GM19468 (cell line): Measurements from ENCODE around the gene SEMA4C.

ENCODE experiments used
- ATAC-seq: cut with Tn5 transposase; IDR thresholded peaks from one replicate; pipeline ENCODE4 v1.9.1; 2021; ENCODE audit warnings: mild to moderate bottlenecking, moderate library complexity, moderate number of reproducible peaks; ENCODE audit not compliant: unreplicated experiment; ENCODE audit errors: extremely low read depth

The SEMA4C gene

GRCh38 chr2:96852667-96853066, 17.2 kb downstream of the SEMA4C start:
- no peak for ATAC-seq

DNA sequence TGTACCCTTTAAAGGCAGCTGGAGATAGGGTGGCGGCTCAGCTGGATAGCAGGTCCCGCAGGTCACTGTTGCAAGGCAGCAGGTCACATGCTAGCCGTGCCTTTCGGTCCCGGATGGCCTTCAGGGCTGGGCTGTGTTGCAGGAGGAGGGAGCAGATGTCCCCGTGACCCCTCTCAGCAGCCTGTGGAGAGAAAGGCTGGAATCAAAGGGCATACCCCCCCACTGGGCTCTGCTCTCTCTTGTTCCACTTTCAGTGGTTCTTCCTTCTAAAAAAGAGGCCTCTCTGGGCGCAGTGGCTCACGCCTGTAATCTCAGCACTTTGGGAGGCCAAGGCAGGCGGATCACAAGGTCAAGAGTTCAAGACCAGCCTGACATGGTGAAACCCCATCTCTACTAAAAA, 21.6 kb downstream of the SEMA4C start:
- no peak for ATAC-seq

DNA sequence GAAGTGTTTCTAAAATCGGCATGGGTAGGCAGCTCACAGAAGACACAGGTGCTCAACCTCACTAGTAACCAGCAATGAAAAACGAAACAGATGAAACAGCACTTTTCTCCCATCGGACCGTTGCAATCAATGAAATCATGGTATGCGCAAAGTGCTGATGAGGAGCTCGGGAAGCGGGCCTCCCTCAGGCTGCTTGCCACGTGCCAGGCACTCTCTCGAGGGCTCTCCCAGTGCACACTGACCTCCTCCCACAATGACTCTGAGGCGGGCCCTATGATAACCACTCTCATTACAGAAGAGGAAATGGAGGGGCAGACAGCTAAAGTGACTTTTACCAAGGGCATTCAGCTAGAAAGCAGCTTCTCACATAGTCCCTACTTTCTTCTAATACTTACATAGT, 22.3 kb downstream of the SEMA4C start:
- ATAC-seq, result no peak

GRCh38 chr2:96846825-96847224, 23.1 kb downstream of the SEMA4C start:
- ATAC-seq, result no peak

- no peak for ATAC-seq
These were observed 25.5 kb downstream of the SEMA4C start for GRCh38 chr2:96844405-96844808.

GRCh38 chr2:96843538-96844268, 26.2 kb downstream of the SEMA4C start, which contains the start of gene ANKRD23:
Gene ANKRD23 (minus strand): TSS chr2:96844021. CDS start chr2:96843992, 29 bp downstream.
- ATAC-seq, result no peak

DNA sequence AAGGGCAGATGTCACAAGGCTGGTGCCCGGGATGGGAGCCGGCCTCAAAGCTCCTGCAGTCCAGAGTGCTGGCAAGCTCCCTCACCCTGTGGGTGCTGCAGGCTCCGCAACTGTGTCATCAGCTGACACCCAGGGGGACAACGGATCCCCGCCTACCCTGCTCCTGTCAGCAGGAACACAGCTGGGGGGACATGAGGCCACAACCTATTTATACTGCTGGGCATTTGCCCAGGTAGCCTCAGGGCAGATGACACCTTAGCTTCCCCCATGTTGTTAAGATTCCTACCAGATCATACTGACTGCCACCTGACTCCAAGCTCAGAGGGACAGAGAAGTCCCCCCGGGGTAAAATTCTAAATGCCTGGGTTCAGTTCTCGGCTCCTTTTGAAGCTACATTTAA, 27.3 kb downstream of the SEMA4C start:
- no peak for ATAC-seq

GRCh38 chr2:96841701-96842495, 28.0 kb downstream of the SEMA4C start:
- no peak for ATAC-seq

DNA sequence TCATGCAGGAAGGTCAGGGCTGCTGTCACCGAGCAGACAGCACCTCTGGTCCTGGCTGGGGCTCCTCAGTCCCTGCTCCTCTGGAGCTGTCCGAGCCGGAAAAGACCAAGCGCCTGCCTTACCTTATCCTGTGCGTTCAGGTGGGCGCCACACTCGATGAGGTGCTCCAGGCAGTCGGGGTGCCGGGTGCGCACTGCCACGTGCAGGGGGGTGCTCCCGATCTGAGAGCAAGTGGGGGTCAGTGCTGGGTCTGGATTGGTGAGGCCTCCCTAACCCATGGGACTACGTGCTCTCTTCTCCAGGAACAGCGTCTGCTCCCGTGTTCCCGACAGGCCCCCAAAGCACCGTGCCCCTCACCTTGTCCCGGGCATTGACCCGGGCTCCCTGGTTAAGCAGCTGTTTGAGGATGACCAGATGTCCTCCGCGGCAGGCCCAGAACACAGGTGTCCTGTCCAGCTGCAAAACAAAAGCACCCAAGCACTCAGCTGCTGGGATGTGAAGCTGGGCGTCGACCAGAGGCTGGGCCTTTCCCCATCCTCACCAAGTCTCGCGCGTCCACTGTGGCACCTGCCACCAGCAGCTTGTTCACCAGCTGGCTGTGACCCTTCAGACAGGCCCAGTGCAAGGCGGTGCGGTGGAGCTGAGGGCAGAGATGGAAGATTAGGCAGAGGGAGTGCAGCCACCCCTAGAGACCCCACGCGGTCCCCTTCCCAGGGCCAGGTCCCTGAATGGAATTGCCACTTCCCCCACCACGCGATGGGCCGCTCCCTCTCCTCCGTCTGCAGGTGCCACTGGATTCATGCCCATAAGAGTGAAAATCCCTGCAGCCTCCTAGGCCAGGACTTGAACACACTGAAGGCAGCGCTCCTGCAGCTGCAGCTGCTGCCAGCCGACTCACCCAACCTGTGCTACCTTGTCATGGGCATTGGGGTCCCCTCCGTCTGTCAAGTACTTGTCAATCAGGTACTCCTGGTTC, 29.7 kb downstream of the SEMA4C start:
- ATAC-seq, result no peak

DNA sequence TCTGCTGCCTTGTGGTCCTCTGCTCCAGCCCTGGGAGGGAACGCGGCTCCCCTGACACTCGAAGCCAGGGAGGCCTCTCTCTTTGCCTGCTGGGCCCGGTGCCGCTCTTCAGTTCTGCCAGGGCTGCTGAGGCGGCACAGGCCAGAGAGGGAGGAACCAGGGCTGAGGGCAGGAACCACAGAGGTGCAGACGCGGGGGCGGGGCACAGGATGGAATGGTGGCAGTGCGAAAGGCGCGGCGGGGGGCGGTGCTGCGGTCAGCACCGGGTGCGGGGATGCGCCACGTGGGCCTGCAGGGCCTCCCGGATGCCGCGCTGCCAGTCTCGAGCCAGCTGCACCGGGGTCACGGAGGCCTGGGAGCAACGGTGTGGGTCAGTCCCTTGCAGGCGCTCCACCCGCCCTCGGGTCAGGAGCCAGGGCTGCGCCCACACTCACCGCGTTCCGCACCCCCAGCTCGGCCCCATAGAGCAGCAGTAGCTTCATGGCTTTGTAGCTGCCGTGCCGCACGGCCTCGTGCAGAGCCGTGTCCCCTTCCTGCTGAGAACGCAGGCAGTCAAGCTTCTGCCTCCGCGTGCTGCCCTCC, 30.5 kb downstream of the SEMA4C start:
- ATAC-seq, result peak; percentile 41

DNA sequence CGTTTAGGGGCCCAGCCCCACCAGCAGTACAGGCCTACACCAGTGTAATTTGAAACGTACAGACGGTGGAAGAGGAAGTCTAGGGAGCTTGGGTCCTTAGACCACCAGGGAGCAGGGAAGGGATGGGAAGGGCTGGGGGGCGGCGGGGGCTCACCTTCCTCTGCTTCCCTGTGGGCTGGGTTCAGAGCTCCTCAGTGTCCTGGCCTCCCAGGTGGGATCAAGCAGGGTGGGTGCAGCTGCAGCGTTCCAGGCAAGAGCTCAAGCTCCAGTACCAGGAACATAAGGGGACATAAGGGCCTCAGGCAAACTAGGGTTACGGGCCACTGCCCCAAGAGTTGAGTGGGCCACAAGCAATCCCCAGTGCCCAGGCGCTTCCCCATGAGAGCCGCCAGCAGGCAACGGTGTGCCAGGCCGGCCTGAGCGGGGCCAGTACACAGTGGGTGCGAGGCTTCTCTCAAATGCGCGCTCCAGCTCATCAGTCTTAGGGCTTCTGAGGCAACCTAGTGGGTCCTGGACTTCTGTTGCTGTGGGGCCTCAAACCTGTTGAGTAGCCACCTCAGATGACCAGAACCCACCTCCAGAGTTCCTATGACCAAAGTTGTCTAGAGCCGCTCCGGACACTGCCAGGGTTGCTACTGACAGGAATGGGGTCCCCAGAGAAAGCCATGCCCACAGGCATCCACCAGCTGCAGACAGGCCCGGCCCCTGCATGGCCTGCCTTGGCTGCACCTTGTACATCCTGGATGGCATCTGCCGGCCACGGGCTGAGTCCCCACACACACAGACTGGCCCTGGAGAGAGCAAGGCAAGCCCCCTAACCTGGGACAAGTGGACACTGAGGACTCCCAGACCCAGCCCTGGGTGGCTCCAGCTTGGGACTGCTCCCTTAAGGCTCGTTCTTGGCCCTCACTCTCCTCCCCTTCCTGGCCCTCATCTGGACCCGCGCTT, 31.3 kb downstream of the SEMA4C start:
- ATAC-seq, result no peak

- ATAC-seq, result no peak
These were observed 32.3 kb downstream of the SEMA4C start for GRCh38 chr2:96837575-96837974.

- ATAC-seq, result no peak
These were observed 34.0 kb downstream of the SEMA4C start for GRCh38 chr2:96835830-96836229.

DNA sequence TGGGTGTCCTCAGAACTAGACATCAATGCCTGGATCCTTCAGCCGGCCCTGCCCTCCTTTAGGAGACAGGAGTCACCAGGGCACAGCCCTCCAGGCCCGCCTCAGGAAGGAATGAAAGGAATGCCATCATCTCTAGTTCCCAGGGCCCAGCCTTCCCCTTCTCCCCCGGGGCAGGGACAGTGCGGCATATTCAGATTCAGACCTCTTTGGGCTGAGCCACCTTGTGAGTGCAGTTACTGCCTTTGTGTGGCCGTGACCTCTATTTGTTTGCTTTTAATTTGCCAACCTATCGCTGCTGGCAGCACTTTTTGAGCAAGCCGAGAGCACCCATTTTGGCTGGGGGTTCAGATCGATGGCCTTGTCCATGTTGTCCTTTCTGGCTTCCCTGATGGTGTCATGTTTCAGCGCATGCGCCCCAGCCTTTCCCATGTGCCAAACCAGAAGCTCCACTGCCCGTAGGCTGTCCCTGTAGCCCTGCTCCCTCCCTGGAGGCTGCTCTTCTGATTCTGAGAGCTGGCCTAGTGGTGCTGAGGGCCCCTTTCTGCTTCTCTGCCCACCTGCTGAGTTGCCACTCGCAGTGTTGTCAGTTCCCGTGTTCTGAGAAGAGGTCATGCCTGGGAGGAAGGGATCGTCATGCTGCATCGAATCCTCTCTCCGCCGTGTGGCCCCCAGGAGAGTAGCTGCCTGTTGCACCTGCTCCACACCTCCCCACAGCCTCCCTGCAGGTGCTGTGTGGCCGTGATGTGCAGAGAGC, 36.9 kb downstream of the SEMA4C start:
- ATAC-seq, result no peak

GRCh38 chr2:96832408-96832753, 37.5 kb downstream of the SEMA4C start:
- ATAC-seq, result no peak

DNA sequence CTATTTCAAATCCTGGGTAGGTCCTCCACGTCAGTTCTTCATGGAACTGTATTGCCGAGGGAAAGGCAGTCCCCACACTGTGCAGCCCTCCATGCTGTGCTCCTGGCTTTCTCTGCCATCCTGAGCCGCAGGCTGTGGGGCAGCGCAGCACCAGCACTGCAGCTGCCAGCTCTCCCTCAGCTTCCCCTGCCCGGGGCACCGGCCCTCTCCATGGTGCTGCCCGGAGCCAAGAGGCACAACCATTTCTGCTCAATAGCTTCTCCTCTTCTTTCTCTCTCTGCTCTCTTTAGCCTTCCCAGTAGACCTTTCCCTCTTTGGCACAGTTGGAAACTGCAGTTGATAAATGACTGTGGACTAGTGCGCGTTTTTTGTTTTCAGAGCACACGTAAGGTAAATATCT, 38.2 kb downstream of the SEMA4C start:
- ATAC-seq, result no peak

GRCh38 chr2:96830044-96830562, 39.8 kb downstream of the SEMA4C start:
- no peak for ATAC-seq

GRCh38 chr2:96828874-96829273, 41.0 kb downstream of the SEMA4C start:
- ATAC-seq, result no peak
